VCaP (cell line): ENCODE results near the gene EIF2B2.

Source experiments
- H3K27ac ChIP-seq: fragments of 450-650 bp; 2 replicates; pipeline ENCODE4 v1.5.1; 2017
- TF ChIP-seq, protein P1 (sequence below): fragments of 450-650 bp; conservative IDR thresholded peaks from 2 replicates; pipeline ENCODE4 v1.5.1; 2017; ENCODE audit warnings: mild to moderate bottlenecking, moderate library complexity

The EIF2B2 gene

DNA sequence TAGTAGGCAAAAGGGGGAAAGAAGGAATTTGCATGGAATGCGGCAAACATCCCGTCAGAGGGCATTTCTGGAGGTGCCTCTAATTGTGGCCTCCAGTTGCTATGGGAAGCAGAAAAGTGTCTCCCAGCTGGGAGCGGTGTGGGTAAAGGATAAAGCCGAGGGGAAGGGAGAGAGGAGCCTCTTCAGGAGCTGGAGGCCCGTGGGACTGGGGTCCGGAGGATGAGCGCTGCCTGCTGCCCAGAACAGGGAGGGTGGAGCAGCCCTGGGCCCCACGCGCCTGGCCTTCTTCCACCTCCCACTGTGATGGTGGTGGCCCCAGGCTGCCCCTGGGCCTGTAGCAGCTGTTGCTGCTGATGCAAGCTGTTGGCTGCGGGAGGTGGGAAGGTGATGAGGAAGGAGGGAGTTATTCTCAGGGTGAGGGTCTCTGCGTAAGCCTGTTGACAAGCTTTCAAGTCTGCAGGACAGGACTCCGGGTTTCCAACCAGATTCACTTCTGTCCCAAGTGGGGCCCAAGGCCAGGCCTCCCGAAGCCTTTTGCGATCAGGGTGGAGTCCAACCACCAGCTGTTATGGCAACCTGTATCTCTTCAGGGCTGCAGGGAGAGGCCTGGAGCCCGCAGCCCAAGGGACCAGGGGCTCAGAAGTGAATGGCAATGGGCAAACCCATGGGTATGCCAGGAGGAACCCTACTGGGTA, 28.2 kb upstream of the EIF2B2 start:
- TF ChIP-seq, protein P1, sequence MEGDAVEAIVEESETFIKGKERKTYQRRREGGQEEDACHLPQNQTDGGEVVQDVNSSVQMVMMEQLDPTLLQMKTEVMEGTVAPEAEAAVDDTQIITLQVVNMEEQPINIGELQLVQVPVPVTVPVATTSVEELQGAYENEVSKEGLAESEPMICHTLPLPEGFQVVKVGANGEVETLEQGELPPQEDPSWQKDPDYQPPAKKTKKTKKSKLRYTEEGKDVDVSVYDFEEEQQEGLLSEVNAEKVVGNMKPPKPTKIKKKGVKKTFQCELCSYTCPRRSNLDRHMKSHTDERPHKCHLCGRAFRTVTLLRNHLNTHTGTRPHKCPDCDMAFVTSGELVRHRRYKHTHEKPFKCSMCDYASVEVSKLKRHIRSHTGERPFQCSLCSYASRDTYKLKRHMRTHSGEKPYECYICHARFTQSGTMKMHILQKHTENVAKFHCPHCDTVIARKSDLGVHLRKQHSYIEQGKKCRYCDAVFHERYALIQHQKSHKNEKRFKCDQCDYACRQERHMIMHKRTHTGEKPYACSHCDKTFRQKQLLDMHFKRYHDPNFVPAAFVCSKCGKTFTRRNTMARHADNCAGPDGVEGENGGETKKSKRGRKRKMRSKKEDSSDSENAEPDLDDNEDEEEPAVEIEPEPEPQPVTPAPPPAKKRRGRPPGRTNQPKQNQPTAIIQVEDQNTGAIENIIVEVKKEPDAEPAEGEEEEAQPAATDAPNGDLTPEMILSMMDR = no peak
- H3K27ac ChIP-seq = no peak overlapping the region

DNA sequence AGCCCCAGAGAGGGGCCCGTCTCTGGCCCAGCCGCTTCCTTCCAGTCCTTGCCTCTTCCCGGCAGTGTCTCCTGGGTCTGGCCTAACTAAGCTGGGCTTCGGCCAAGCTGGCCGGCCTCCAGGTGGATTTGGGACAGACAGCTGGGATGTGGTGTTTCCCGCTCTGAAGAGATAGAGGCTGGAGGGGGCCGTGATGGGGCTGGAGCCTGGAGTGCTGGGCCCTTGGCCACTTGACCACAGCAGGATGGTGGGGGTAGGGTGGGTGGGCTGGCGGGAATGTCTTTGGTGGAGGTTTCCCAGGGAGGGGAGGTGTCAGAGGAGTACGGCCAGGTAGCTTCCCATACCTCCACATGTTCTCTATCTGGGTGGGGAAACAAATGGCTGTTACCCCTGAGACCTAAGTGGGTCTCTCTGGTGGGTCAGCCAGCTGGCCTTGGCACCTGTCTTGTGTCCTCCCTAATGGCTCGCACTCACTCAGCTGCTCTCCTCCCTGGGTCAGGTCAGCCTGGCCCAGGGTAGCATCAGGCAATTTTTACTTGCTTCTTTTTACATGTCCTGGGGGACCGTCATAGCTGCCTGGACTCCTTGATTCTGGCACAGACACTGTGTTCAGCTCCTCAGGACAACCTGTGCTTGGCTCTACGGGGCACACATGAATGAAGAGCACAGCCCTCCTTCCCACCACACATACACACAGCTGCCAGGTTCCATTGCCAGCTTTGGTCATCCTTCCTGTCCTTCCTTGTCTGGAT, 27.5 kb upstream of the EIF2B2 start:
- TF ChIP-seq, protein P1 = no peak
- no peak overlapping the region for H3K27ac ChIP-seq

DNA sequence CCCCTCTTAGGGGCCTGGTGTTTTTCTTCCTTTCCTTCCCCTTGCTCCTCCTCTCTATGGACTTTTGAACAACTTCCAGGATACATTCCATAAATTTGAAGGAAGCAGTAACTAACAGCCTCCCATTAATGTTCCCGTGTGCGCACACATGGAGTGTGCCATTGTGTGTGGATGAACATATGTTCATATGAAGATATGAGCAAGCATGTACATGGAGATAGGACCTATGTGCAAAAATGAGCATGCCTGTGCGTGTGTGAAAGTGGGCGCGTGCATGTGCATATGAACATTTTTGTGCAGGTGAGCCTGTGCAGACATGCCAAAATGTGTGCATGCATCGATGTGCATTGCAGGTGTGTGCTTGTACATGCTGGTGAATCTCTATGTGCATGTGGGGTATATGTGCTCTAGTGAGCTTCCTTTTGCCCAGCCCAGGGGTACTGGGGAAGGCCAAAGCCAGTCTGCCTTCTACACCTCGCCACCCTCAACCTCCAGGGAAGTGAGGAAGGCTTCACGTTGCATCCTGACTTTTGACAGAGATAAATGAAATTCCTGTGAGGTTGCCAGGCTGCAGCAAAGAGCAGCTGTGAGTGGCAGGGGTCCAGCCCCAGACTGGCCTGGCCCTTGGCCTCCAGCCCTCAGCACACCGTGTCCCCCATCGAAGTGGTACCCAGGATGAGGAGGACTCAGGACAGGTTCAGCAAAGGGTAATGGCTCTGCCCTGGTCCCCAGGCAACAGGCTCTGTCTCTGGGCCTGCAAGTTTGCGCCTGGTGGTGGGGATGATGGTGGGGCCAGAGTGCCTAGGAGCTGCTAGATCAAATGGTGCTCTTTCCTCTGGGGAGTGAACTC, 26.2 kb upstream of the EIF2B2 start:
- H3K27ac ChIP-seq = no peak overlapping the region
- TF ChIP-seq, protein P1 = no peak

DNA sequence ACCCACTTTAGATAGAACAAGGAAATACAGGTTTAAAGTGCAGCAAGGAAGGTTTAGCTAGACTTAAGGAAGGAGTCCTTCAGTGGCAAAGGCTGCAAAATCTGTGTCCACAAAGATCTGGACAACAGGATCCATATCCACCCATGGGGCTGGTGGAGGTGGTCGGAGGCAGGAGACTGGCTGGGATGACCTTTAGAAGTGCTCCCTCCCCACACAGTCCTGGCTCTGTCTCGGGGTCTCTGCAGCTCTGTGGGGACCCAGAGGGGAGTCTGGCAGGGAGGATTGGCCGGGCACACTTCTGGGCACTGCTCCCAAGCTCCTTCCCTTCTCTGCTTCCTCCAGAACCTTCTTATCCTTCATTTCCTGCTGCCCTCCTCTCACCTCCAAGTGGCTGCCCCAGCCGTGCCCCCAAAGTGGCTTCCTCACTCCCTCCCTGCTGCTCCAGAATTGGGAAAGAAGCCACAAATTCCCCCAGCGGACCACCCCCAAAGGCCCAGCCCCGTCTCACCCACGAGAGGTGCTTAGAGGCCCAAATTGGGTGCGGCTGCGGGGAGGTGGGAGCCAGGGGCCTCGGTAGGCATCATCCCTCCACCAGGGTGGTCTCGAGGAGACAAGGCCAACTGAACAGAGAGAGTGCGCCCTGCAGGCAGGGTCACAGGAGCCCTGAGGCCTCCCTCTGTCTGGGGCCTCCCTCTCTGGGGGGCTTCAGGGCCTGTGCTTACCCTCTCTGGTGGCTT, 25.4 kb upstream of the EIF2B2 start:
- TF ChIP-seq, protein P1 = no peak
- H3K27ac ChIP-seq = no peak overlapping the region

DNA sequence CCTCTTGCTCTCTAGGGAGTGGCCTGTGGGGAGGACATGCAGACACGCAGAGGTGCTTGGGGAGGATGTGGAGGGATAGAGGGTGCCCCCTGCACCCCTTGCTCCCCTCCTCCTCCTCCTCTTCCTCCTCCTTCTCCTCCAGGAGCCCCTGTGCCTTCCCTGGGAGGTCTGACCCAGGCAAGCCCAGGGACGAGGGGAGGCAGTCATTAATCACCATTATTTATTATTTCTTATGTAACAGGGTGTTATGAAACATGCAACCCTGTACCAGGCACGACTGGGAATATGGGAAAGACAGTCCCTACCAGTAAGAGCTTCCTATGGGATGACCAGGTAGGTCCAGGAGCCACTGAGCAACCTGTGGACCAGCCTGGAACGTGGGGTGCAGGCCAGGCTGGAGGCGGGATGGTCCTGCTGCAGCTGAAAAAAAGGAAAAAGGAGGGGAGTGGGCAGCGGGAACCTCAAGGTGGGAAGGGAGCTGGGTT, 24.8 kb upstream of the EIF2B2 start:
- TF ChIP-seq, protein P1 = no peak
- no peak overlapping the region for H3K27ac ChIP-seq

DNA sequence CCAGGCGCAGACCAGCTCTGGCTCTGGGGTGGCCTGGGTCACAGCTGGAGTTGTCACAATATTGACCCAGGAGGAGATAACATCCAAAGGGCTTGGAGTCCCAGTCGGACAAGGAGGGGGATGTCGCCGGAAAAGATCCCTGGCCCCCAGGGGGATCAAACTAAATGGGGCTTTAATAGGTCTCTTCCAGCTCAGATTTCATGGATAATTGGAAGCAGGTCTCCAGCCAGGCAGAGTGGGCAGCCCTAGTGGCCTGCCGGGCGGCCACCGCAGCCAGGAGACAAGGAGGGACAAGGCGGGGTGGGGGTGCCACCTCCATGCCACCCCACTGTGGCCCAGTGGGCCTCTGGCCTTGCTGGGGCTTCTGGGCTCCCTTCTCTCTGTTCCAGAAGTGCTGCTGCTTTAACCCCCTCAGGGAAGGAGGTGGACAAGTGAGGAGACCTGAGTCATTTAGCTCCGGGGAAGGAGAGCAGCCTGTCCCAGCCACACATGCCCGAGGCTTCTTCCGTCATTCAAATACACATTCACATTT, 24.2 kb upstream of the EIF2B2 start:
- H3K27ac ChIP-seq = no peak overlapping the region
- TF ChIP-seq, protein P1 = no peak
